Right lobe of liver (tissue), 4 donors: Measurements from ENCODE around the gene CACNG8.

Experiments
- POLR2A ChIP-seq: fragments of 450-650 bp; IDR thresholded peaks from one replicate; pipeline ENCODE4 v1.6.1; 2017; ENCODE audit warnings: antibody characterized with exemption, mild to moderate bottlenecking
- TF ChIP-seq, protein P1 (sequence below), 4 donors: fragments of 200-600 bp in 3 of 4; fragments of 450-650 bp in 1 of 4; IDR thresholded peaks; one replicate each; pipeline versions ENCODE4 v1.5.1 to v1.8.0; 2016 to 2022; ENCODE audit warnings: antibody characterized with exemption in 4 of 4, mild to moderate bottlenecking in 2 of 4
- donor health status: DM: no; HTN: no; CAD: no.
- donor health status: DM: no; HTN: no; CAD: no.
- donor health status: DM: no; HTN: yes; CAD: no.

DNA sequence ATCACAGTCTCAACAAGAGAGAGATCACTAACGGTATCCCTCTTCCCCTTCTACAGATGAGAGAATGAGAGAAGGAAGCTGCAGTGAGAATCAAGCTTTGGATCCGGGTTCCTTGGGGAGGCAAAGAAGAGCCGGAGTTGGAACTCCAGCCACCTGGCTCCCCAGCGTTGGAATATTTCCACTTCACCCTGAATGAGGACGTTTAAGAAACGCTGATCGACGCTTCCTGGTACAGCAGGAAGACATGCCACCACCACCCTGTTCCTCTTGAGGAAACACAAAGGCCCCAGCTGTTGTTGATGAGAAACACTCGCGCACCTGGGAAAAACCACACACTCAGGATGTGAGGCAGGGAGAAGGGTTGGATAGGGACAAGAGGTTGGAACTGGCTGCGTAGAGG lies 11.3 kb upstream of the CACNG8 start:
- TF ChIP-seq, protein P1, sequence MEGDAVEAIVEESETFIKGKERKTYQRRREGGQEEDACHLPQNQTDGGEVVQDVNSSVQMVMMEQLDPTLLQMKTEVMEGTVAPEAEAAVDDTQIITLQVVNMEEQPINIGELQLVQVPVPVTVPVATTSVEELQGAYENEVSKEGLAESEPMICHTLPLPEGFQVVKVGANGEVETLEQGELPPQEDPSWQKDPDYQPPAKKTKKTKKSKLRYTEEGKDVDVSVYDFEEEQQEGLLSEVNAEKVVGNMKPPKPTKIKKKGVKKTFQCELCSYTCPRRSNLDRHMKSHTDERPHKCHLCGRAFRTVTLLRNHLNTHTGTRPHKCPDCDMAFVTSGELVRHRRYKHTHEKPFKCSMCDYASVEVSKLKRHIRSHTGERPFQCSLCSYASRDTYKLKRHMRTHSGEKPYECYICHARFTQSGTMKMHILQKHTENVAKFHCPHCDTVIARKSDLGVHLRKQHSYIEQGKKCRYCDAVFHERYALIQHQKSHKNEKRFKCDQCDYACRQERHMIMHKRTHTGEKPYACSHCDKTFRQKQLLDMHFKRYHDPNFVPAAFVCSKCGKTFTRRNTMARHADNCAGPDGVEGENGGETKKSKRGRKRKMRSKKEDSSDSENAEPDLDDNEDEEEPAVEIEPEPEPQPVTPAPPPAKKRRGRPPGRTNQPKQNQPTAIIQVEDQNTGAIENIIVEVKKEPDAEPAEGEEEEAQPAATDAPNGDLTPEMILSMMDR (IDR thresholded peaks at IDR 0.05): no peak
- TF ChIP-seq POLR2A: no peak
